IMR-90 (cell line): ENCODE data around the gene KRT37. TPM values are rescaled to one million over a fixed set of nuclear protein-coding genes. Genes with fewer than 3 reads are reported as not detected.
A peak's percentile ranks its signal among the peaks of the same experiment; 100 is the strongest.

Experiments
- ATAC-seq: fragments of 200-7000 bp; cut with Tn5 transposase; 2 replicates; pipeline ENCODE4 v1.9.1; 2020; ENCODE audit warnings: low read depth, mild to moderate bottlenecking, moderate library complexity
- BruUV-seq: library from RNA; stranded (reverse); fragments of 400-500 nt; replicated peaks from 2 replicates; lab custom pipeline; 2021; lab: Mats Ljungman, UMichigan
- CTCF ChIA-PET: fragments of 300-600 bp; formaldehyde crosslinking; extraction: SDS; loops from one replicate; lab custom pipeline; 2021; ENCODE audit warnings: antibody characterized with exemption; lab: Yijun Ruan, JAX
- POLR2A ChIA-PET: fragments of 300-600 bp; sonication (Branson Sonifier 250); formaldehyde crosslinking; loops from one replicate; lab custom pipeline; 2022; ENCODE audit warnings: antibody characterized with exemption; ENCODE audit not compliant: unreplicated experiment; lab: Charles Lee
- DNase-seq: peaks from one replicate; pipeline ENCODE4 v3.0.0; 2013
- H2AFZ ChIP-seq: replicated peaks from 2 replicates; pipeline ENCODE3; 2013; ENCODE audit warnings: low read length, mild to moderate bottlenecking; ENCODE audit not compliant: poor library complexity
- H2AK5ac ChIP-seq: 2 replicates; pipeline ENCODE4 v1.6.1; 2013; ENCODE audit warnings: low read depth, low read length, inconsistent platforms
- H2AK9ac ChIP-seq: replicated peaks from 2 replicates; pipeline ENCODE3; 2013; ENCODE audit warnings: mild to moderate bottlenecking, low read depth, low read length, moderate library complexity; ENCODE audit not compliant: poor library complexity
- H2BK120ac ChIP-seq: 2 replicates; pipeline ENCODE4 v1.6.1; 2013; ENCODE audit warnings: low read depth, low read length, inconsistent platforms
- H2BK15ac ChIP-seq: 3 replicates; pipeline ENCODE4 v1.6.1; 2013; ENCODE audit warnings: low read depth, low read length, inconsistent platforms
- H2BK20ac ChIP-seq: 2 replicates; pipeline ENCODE4 v1.6.1; 2013; ENCODE audit warnings: low read depth, mild to moderate bottlenecking, inconsistent platforms, low read length, moderate library complexity
- H2BK5ac ChIP-seq: 2 replicates; pipeline ENCODE4 v1.6.1; 2013; ENCODE audit warnings: mild to moderate bottlenecking, low read depth, low read length, inconsistent platforms; ENCODE audit not compliant: poor library complexity, severe bottlenecking
- H3K14ac ChIP-seq: replicated peaks from 2 replicates; pipeline ENCODE4 v1.6.1; 2013; ENCODE audit warnings: low read depth, low read length, inconsistent platforms
- H3K18ac ChIP-seq: 2 replicates; pipeline ENCODE4 v1.6.1; 2013; ENCODE audit warnings: low read depth, low read length, control low read depth
- H3K23ac ChIP-seq: 2 replicates; pipeline ENCODE4 v1.6.1; 2013; ENCODE audit warnings: low read depth, low read length, inconsistent platforms
- H3K27ac ChIP-seq: 2 replicates; pipeline ENCODE4 v1.5.1; 2013; ENCODE audit warnings: mild to moderate bottlenecking, control low read depth, low read length; ENCODE audit not compliant: insufficient read depth
- H3K27me3 ChIP-seq: 2 replicates; pipeline ENCODE4 v1.6.1; 2013; ENCODE audit warnings: low read length; ENCODE audit not compliant: control insufficient read depth, insufficient read depth
- H3K36me3 ChIP-seq: 2 replicates; pipeline ENCODE4 v1.6.1; 2013; ENCODE audit warnings: low read length, mixed read lengths; ENCODE audit not compliant: control insufficient read depth, insufficient read depth
- H3K4ac ChIP-seq: 2 replicates; pipeline ENCODE4 v1.6.1; 2013; ENCODE audit warnings: low read depth, low read length, inconsistent platforms
- H3K4me1 ChIP-seq: 2 replicates; pipeline ENCODE4 v1.6.1; 2013; ENCODE audit warnings: low read length, mixed read lengths; ENCODE audit not compliant: control insufficient read depth, insufficient read depth
- H3K4me2 ChIP-seq: 2 replicates; pipeline ENCODE4 v1.6.1; 2013; ENCODE audit warnings: low read depth, mild to moderate bottlenecking, control low read depth, low read length, moderate library complexity
- H3K4me3 ChIP-seq: 2 replicates; pipeline ENCODE4 v1.5.1; 2013; ENCODE audit warnings: low read depth, mild to moderate bottlenecking, control low read depth, low read length, moderate library complexity; ENCODE audit not compliant: insufficient read depth
- H3K56ac ChIP-seq: 2 replicates; pipeline ENCODE4 v1.6.1; 2013; ENCODE audit warnings: low read length, inconsistent platforms; ENCODE audit not compliant: insufficient read depth; ENCODE audit errors: extremely low read depth
- H3K79me1 ChIP-seq, 2 experiments: 2 replicates each; pipeline ENCODE4 v1.6.1; 2013; ENCODE audit warnings: low read length in 2 of 2, inconsistent platforms in 1 of 2, low read depth in 1 of 2
- H3K9ac ChIP-seq: 2 replicates; pipeline ENCODE4 v1.6.1; 2013; ENCODE audit warnings: low read depth, low read length, control low read depth
- H3K9me1 ChIP-seq: 2 replicates; pipeline ENCODE4 v1.6.1; 2013; ENCODE audit warnings: low read length, inconsistent platforms; ENCODE audit not compliant: insufficient read depth
- H3K9me3 ChIP-seq: 2 replicates; pipeline ENCODE4 v1.6.1; 2013; ENCODE audit warnings: low read length; ENCODE audit not compliant: control insufficient read depth, insufficient read depth
- H4K20me1 ChIP-seq: 2 replicates; pipeline ENCODE4 v1.6.1; 2013; ENCODE audit warnings: low read length, inconsistent platforms; ENCODE audit not compliant: insufficient read depth
- H4K5ac ChIP-seq: 2 replicates; pipeline ENCODE4 v1.6.1; 2013; ENCODE audit warnings: mild to moderate bottlenecking, low read depth, low read length, control low read depth
- H4K8ac ChIP-seq, 2 experiments: 2 replicates each; pipeline ENCODE4 v1.6.1; 2013; ENCODE audit warnings: low read depth in 2 of 2, low read length in 2 of 2, control low read depth in 1 of 2, inconsistent platforms in 1 of 2
- H4K91ac ChIP-seq: 2 replicates; pipeline ENCODE4 v1.6.1; 2013; ENCODE audit warnings: low read depth, low read length, inconsistent platforms; ENCODE audit not compliant: insufficient read depth
- CEBPB ChIP-seq: IDR thresholded peaks from 2 replicates; pipeline ENCODE4 v1.6.1; 2012; ENCODE audit warnings: low read depth, low read length, improper control_type of control experiment
- FOS ChIP-seq: fragments of 150-350 bp; IDR thresholded peaks from 2 replicates; pipeline ENCODE4 v1.6.1; 2016; ENCODE audit warnings: low read depth, low read length
- NFE2L2 ChIP-seq: fragments of 150-350 bp; IDR thresholded peaks from 2 replicates; pipeline ENCODE4 v1.6.1; 2016; ENCODE audit warnings: low read depth, mild to moderate bottlenecking, low read length
- WGBS, 2 experiments: methylation state at CpG; one replicate each; pipeline versions ENCODE4 v1.1.5 to v1.1.7; 2013; ENCODE audit warnings: missing lambda C conversion rate in 2 of 2; ENCODE audit not compliant: insufficient read length in 1 of 2; ENCODE audit errors: extremely low coverage in 2 of 2; 5-methylcytosine and 5-hydroxymethylcytosine counted together
- dilution Hi-C: fragments of 300-500 bp; cut with HindIII; formaldehyde crosslinking; loops from one replicate; pipeline ENCODE4 v1.14.3; 2018; ENCODE audit warnings: low sequenced_read_pairs; ENCODE audit not compliant: unreplicated experiment
- in situ Hi-C: fragments of 300-500 bp; cut with MboI; formaldehyde crosslinking; loops from 3 replicates; pipeline ENCODE4 v1.14.3; 2019; ENCODE audit warnings: low sequenced_read_pairs, inconsistent platforms, mixed read lengths
- intact Hi-C: fragments of 100-400 bp; cut with micrococcal nuclease; formaldehyde crosslinking; loops from 2 replicates; pipeline ENCODE4 v1.10.0; 2022
- polyA plus RNA-seq, 3 experiments: library from polyadenylated mRNA; depleted of rRNA; stranded (reverse); fragments of >200 nt; gene quantifications; 2 replicates each; pipeline ENCODE4 v1.2.3, GENCODE V29; 2012; ENCODE audit warnings: low replicate concordance in 1 of 3
- total RNA-seq: library from RNA; depleted of rRNA; stranded (reverse); fragments of >200 nt; gene quantifications from 2 replicates; pipeline ENCODE4 v1.2.3, GENCODE V29; 2012

The KRT37 gene
- total and polyA plus RNA-seq, 2 of the 4 experiments (the other 2 are of a cell fraction) = not detected

DNA sequence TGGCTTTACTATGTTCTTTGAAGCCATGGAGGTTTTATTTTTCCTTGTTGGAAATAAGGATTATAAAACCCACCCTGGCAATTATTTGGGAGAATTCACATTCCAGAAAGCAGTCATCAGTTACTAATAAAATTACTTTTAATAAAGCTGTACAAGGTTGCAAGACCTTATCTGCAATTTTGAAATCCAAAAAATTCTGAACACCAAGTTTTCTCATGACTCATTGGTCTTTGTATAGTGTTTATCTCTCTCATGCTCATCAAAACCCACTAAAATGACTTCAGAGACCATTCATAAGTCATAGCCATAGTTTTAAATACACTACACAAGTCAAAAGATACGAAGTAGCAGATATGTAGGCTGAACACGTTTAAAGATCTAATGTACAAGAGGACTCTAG, 22.4 kb upstream of the KRT37 start:
- Histone ChIP-seq H2BK5ac (peak overlapping the region; percentile 31), H3K9ac (no peak overlapping the region), H2AK9ac (no peak overlapping the region), H3K56ac (no peak overlapping the region), H2BK15ac (0 out of 3 replicates have a peak overlapping the region, but pooled peaks have one; percentile 48), H3K79me1 (no peaks in the 10 kb centered on the region), H2BK20ac (peak overlapping the region; percentile 61; the same call in 1 of the 2 replicates), H2AK5ac (no peak overlapping the region), H2BK120ac (peak overlapping the region; percentile 41; the same call in 1 of the 2 replicates), H4K8ac (peak overlapping the region in 1 of 2 experiments; percentile 44; a peak in 1 of 4 replicates), H3K18ac (peak overlapping the region; percentile 70), H3K36me3 (no peaks in the 10 kb centered on the region), H3K4me3 (no peak overlapping the region), H2AFZ (no peak overlapping the region), H3K4ac (no peak overlapping the region), H3K14ac (no peak overlapping the region), H3K9me3 (peaks cover 5% of the 10 kb centered on the region), H3K4me2 (peak overlapping the region; percentile 22; the same call in 1 of the 2 replicates), H4K5ac (no peak overlapping the region), H3K4me1 (peaks cover 8% of the 10 kb centered on the region), H4K91ac (no peak overlapping the region; the same call in 1 of the 2 replicates), H4K20me1 (no peaks in the 10 kb centered on the region), H3K27ac (no peak overlapping the region), H3K23ac (no peak overlapping the region), H3K27me3 (no peaks in the 10 kb centered on the region; the same call in 1 of the 2 replicates), H3K9me1 (peaks cover 5% of the 10 kb centered on the region)
- in situ Hi-C loops = no loop called here
- peak; percentile 80 for ATAC-seq
- intact Hi-C loops = no loop called here
- TF ChIP-seq FOS (peak; percentile 64; the same call in 1 of the 2 replicates), NFE2L2 (no peak), CEBPB (peak; percentile 64)
- dilution Hi-C loops = no loop called here
- peak; percentile 86 for DNase-seq
- POLR2A ChIA-PET = no interaction called here
- no CpG with 5 or more reads among the region's 2 CpGs for WGBS, 2 experiments
- BruUV-seq = no TSS peak
- CTCF ChIA-PET = interaction anchor here (1.2 kb wide), 1 partner anchor 216 kb away, joined by 3 read pairs; no protein-coding TSS in a partner anchor
